NOMO-1 treated with DMSO at 0.1 percent for 48 hours (cell line): ENCODE measurements around the gene TBPL1.

Experiments
- DNase-seq: peaks from one replicate; lab custom pipeline; 2025; ENCODE audit not compliant: unreplicated experiment; lab: John Stamatoyannopoulos, UW

TBPL1 gene

GRCh38 chr6:134003542-134003951, 50.5 kb downstream of the TBPL1 start:
- DNase-seq: no peak

- DNase-seq: no peak
Measured at GRCh38 chr6:134004714-134005113, 51.7 kb downstream of the TBPL1 start.

GRCh38 chr6:134005800-134006199, 52.8 kb downstream of the TBPL1 start:
- DNase-seq: no peak

- DNase-seq: no peak
Measured at GRCh38 chr6:134007077-134007476, 54.1 kb downstream of the TBPL1 start.

GRCh38 chr6:134009876-134010275, 56.9 kb downstream of the TBPL1 start:
- DNase-seq: no peak

- no peak for DNase-seq
Measured at GRCh38 chr6:134010400-134010799, 57.4 kb downstream of the TBPL1 start.

GRCh38 chr6:134010974-134011373, 58.0 kb downstream of the TBPL1 start:
- DNase-seq: no peak

- no peak for DNase-seq
Measured at GRCh38 chr6:134014588-134015137, 61.6 kb downstream of the TBPL1 start.

GRCh38 chr6:134015719-134016557, 62.9 kb downstream of the TBPL1 start:
- DNase-seq: no peak

GRCh38 chr6:134016558-134016814, 63.5 kb downstream of the TBPL1 start:
- DNase-seq: no peak

- DNase-seq: no peak
Measured at GRCh38 chr6:134020071-134020470, 67.0 kb downstream of the TBPL1 start.

GRCh38 chr6:134020543-134020942, 67.5 kb downstream of the TBPL1 start:
- DNase-seq: no peak

GRCh38 chr6:134020968-134021367, 67.9 kb downstream of the TBPL1 start:
- DNase-seq: no peak

- peak; percentile 84 for DNase-seq
Measured at GRCh38 chr6:134021396-134022122, 68.5 kb downstream of the TBPL1 start.

- DNase-seq: no peak
Measured at GRCh38 chr6:134022650-134023049, 69.6 kb downstream of the TBPL1 start.

- DNase-seq: no peak
Measured at GRCh38 chr6:134026597-134026996, 73.6 kb downstream of the TBPL1 start.

- no peak for DNase-seq
Measured at GRCh38 chr6:134028438-134028837, 75.4 kb downstream of the TBPL1 start.

- no peak for DNase-seq
Measured at GRCh38 chr6:134029495-134030455, 76.8 kb downstream of the TBPL1 start.

- no peak for DNase-seq
Measured at GRCh38 chr6:134031696-134032255, 78.8 kb downstream of the TBPL1 start.

GRCh38 chr6:134034478-134034877, 81.5 kb downstream of the TBPL1 start:
- no peak for DNase-seq
